GM12878 (cell line): Measurements from ENCODE around the gene EPB41L4B. TPM values are rescaled to one million over a fixed set of nuclear protein-coding genes. Genes with fewer than 3 reads are reported as not detected.
"Not testable (repeated sequence)": the region's sequence is repeated elsewhere in the genome, so short reads cannot be mapped to it uniquely, and the experiment has no call there.

ENCODE experiments used
- ATAC-seq: fragments of 200-7000 bp; cut with Tn5 transposase; 3 replicates; pipeline ENCODE4 v1.9.1; 2020; ENCODE audit warnings: mild to moderate bottlenecking, moderate library complexity
- BruUV-seq: library from RNA; stranded (reverse); fragments of 400-500 nt; replicated peaks from 2 replicates; lab custom pipeline; 2021; lab: Mats Ljungman, UMichigan
- CTCF ChIA-PET: fragments of 300-600 bp; sonication (Branson Sonifier 250); formaldehyde crosslinking; extraction: SDS; loops from one replicate; lab custom pipeline; 2021; ENCODE audit warnings: inconsistent platforms; lab: Yijun Ruan, JAX
- POLR2A ChIA-PET: fragments of 350-600 bp; formaldehyde crosslinking; extraction: SDS; loops from one replicate; lab custom pipeline; 2021; ENCODE audit warnings: inconsistent platforms; lab: Charles Lee
- RAD21 ChIA-PET: fragments of 300-600 bp; sonication (Branson Sonifier 250); formaldehyde crosslinking; loops from one replicate; lab custom pipeline; 2023; ENCODE audit warnings: antibody characterized with exemption; ENCODE audit not compliant: unreplicated experiment; lab: Charles Lee
- SMC1A ChIA-PET: fragments of 300-600 bp; sonication (Branson Sonifier 250); formaldehyde crosslinking; loops from one replicate; lab custom pipeline; 2023; ENCODE audit not compliant: unreplicated experiment, uncharacterized antibody; lab: Charles Lee
- DNase-seq: peaks from one replicate; pipeline ENCODE4 v3.0.0-alpha.2; 2011; ENCODE audit warnings: low read depth, low spot score
- FAIRE-seq: peaks from 3 replicates; lab custom pipeline; 2011; peaks lifted over from hg19 to GRCh38; lab: Jason Lieb, UNC
- H2AFZ ChIP-seq: 2 replicates; pipeline ENCODE4 v1.6.0; 2011; ENCODE audit warnings: low read depth, low read length, control low read depth; ENCODE audit not compliant: control insufficient read depth
- H3K27ac ChIP-seq: 2 replicates; pipeline ENCODE4 v1.5.1; 2011; ENCODE audit warnings: control low read depth; ENCODE audit not compliant: control insufficient read depth, insufficient read depth
- H3K27me3 ChIP-seq, 2 experiments: replicated peaks in 1 of 2; 2 replicates each; pipeline versions ENCODE4 v1.6.0 to v1.6.1; 2011; ENCODE audit warnings: low read length in 1 of 2; ENCODE audit not compliant: control insufficient read depth in 2 of 2, insufficient read depth in 2 of 2
- H3K36me3 ChIP-seq, 2 experiments: 2 replicates each; pipeline ENCODE4 v1.5.1; 2011; ENCODE audit warnings: low read length in 1 of 2; ENCODE audit not compliant: control insufficient read depth in 2 of 2, insufficient read depth in 2 of 2
- H3K4me1 ChIP-seq: 2 replicates; pipeline ENCODE4 v1.6.1; 2011; ENCODE audit warnings: mild to moderate bottlenecking, low read length, moderate library complexity, mixed read lengths; ENCODE audit not compliant: control insufficient read depth, insufficient read depth
- H3K4me2 ChIP-seq: 2 replicates; pipeline ENCODE4 v1.6.0; 2011; ENCODE audit warnings: control low read depth; ENCODE audit not compliant: control insufficient read depth, insufficient read depth
- H3K4me3 ChIP-seq: fragments of 200-600 bp; sonication (generic); 2 replicates; pipeline ENCODE4 v1.5.1; 2016
- H3K79me2 ChIP-seq: 2 replicates; pipeline ENCODE4 v1.6.0; 2011; ENCODE audit warnings: low read length; ENCODE audit not compliant: control insufficient read depth, insufficient read depth
- H3K9ac ChIP-seq: 2 replicates; pipeline ENCODE4 v1.8.0; 2011; ENCODE audit warnings: low read length, control low read depth, mixed read lengths; ENCODE audit not compliant: control insufficient read depth, insufficient read depth
- H3K9me3 ChIP-seq: replicated peaks from 3 replicates; pipeline ENCODE4 v1.5.1; 2011; ENCODE audit warnings: mild to moderate bottlenecking, low read length; ENCODE audit not compliant: control insufficient read depth, insufficient read depth
- H4K20me1 ChIP-seq: 2 replicates; pipeline ENCODE4 v1.6.0; 2011; ENCODE audit not compliant: control insufficient read depth, insufficient read depth
- CHD4 ChIP-seq: fragments of 200-600 bp; sonication (generic); IDR thresholded peaks from 2 replicates; pipeline ENCODE4 v1.6.1; 2016; ENCODE audit warnings: mild to moderate bottlenecking
- EP300 ChIP-seq, 2 experiments: fragments of 150-350 bp in 1 of 2; IDR thresholded peaks; 2 replicates each; pipeline ENCODE4 v1.6.1; 2011 to 2012; ENCODE audit warnings: low read depth in 2 of 2, low read length in 2 of 2, borderline replicate concordance in 1 of 2, improper control_type of control experiment in 1 of 2, inconsistent platforms in 1 of 2; ENCODE audit not compliant: control insufficient read depth in 1 of 2
- FOXM1 ChIP-seq: IDR thresholded peaks from 2 replicates; pipeline ENCODE4 v1.6.1; 2012; ENCODE audit warnings: low read depth, mild to moderate bottlenecking, inconsistent platforms, low read length, moderate library complexity
- MTA2 ChIP-seq: fragments of 450-650 bp; IDR thresholded peaks from 2 replicates; pipeline ENCODE4 v1.6.1; 2016; ENCODE audit warnings: low read depth, mild to moderate bottlenecking, moderate library complexity
- NBN ChIP-seq: fragments of 450-650 bp; IDR thresholded peaks from 2 replicates; pipeline ENCODE4 v1.6.1; 2016
- NR2C2 ChIP-seq: IDR thresholded peaks from 2 replicates; pipeline ENCODE4 v1.6.1; 2011; ENCODE audit warnings: borderline replicate concordance, low read depth; ENCODE audit not compliant: control insufficient read depth, insufficient read length
- RAD21 ChIP-seq: IDR thresholded peaks from 2 replicates; pipeline ENCODE4 v1.6.1; 2011; ENCODE audit warnings: mild to moderate bottlenecking, low read depth, low read length, moderate library complexity; ENCODE audit not compliant: insufficient read depth
- WGBS: methylation state at CpG from one replicate; pipeline ENCODE4 v1.1.6; 2016; ENCODE audit warnings: low lambda C conversion rate; ENCODE audit not compliant: insufficient replicate concordance, insufficient coverage; ENCODE audit errors: missing lambda C conversion rate; 5-methylcytosine and 5-hydroxymethylcytosine counted together
- in situ Hi-C: fragments of 300-500 bp; cut with MboI; formaldehyde crosslinking; loops from 9 replicates; pipeline ENCODE4 v1.14.3; 2018; ENCODE audit warnings: mixed read lengths
- intact Hi-C: fragments of 100-400 bp; cut with micrococcal nuclease; formaldehyde crosslinking; loops from one replicate; pipeline ENCODE4 v1.14.2; 2022; ENCODE audit not compliant: unreplicated experiment
- polyA plus RNA-seq, 11 experiments: library from polyadenylated mRNA; depleted of rRNA in 4 of 11; unstranded in 6 of 11; stranded (reverse) in 5 of 11; fragments of >200 nt; fragmentation: Nextera tagmentation in 4 of 11; fragmentation: Illumina TruSeq in 1 of 11; extraction: Ambion mirVana in 4 of 11; extraction: Trizol in 1 of 11; gene quantifications; 1 replicate in 1 of 11; 2 replicates in 10 of 11; pipeline versions ENCODE4 v1.2.1 to v1.2.3, GENCODE V29; 2011 to 2016; ENCODE audit warnings: inconsistent platforms in 2 of 11, missing spikeins in 2 of 11, low read depth in 1 of 11
- total RNA-seq, 4 experiments: library from RNA; depleted of rRNA in 3 of 4; stranded (reverse); fragments of >200 nt in 3 of 4; fragmentation: Illumina TruSeq in 1 of 4; extraction: Trizol in 1 of 4; gene quantifications; 2 replicates each; pipeline versions ENCODE4 v1.2.1 to v1.2.3, GENCODE V29; 2013 to 2021
- TF ChIP-seq, protein P1 (sequence below): fragments of 450-650 bp; IDR thresholded peaks from 2 replicates; pipeline ENCODE4 v1.6.1; 2017; ENCODE audit warnings: borderline replicate concordance

Gene EPB41L4B
- total and polyA plus RNA-seq, 10 of the 15 experiments (the other 5 are each of a cell fraction or from before 2014, with no cell fraction given), result 0.04 to 0.75 (median 0.13) TPM; not detected in 1

DNA sequence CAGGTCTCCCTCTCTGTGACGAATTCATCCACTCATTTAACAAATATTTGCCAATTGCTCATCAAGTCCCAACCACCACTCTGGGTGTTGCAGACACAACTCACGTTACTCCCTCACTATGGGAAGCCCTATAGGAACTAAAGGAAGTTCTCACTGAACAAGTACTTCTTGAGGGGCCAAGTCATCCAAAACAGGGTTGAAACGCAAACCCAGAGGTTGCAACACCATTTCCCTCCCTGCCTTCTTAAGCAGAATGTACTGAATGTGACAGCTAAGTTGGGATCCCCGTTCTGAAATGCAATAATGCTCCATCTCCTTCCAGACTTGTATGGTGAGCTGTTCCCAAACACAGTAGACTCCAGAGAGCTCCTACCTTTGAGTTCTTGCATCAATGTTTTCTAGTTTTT lies 34.3 kb downstream of the EPB41L4B start (continued):
- TF ChIP-seq RAD21 (no peak), EP300 (IDR thresholded peaks at IDR 0.05; ENCODE audit: borderline replicate concordance in 1 of 2, control insufficient read depth in 1 of 2, low read depth in 2 of 2, low read length in 2 of 2) (no peak), CHD4 (no peak), NR2C2 (no peak), FOXM1 (no peak), MTA2 (no peak), NBN (no peak)
- TF ChIP-seq, protein P1, sequence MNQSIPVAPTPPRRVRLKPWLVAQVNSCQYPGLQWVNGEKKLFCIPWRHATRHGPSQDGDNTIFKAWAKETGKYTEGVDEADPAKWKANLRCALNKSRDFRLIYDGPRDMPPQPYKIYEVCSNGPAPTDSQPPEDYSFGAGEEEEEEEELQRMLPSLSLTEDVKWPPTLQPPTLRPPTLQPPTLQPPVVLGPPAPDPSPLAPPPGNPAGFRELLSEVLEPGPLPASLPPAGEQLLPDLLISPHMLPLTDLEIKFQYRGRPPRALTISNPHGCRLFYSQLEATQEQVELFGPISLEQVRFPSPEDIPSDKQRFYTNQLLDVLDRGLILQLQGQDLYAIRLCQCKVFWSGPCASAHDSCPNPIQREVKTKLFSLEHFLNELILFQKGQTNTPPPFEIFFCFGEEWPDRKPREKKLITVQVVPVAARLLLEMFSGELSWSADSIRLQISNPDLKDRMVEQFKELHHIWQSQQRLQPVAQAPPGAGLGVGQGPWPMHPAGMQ, result no peak

DNA sequence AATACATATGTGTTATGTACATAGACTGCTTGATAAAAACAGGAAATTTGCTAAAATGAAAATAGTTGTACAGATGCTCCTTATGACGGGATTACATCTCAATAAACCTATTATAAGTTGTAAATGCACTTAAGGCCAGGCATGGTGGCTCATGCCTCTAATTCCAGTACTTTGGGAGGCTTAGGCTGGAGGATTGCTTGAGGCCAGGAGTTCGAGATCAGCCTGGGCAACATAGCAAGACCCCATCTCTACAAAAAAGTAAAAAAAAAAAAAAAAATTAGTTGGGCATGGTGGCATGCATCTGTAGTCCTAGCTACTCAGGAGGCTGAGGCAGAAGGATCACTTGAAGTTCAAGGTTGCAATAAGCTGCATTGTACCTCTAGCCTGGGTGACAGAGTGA lies 37.2 kb downstream of the EPB41L4B start:
- H3K4me3 ChIP-seq, H3K36me3 ChIP-seq, H3K9ac ChIP-seq, H2AFZ ChIP-seq, CTCF ChIA-PET, H4K20me1 ChIP-seq, RAD21 ChIA-PET, H3K79me2 ChIP-seq, SMC1A ChIA-PET, H3K27me3 ChIP-seq, POLR2A ChIA-PET, H3K27ac ChIP-seq, ATAC-seq, FAIRE-seq, DNase-seq, in situ Hi-C loops, BruUV-seq, H3K4me2 ChIP-seq, H3K9me3 ChIP-seq, H3K4me1 ChIP-seq: not testable (repeated sequence)
- WGBS, result 19% methylated on average over 2 of the region's 2 CpGs
- intact Hi-C loops, result loop anchor here (2.0 kb wide), 1 partner anchor 21 kb away; no protein-coding TSS in a partner anchor
